IMR-90 (cell line): ENCODE results near the gene CDCP2.

Experiments
- BHLHE40 ChIP-seq: fragments of 150-350 bp; IDR thresholded peaks from 2 replicates; pipeline ENCODE4 v1.6.1; 2016; ENCODE audit warnings: mild to moderate bottlenecking, low read depth, low read length
- CEBPB ChIP-seq: IDR thresholded peaks from 2 replicates; pipeline ENCODE4 v1.6.1; 2012; ENCODE audit warnings: low read depth, low read length, improper control_type of control experiment
- CTCF ChIP-seq: conservative IDR thresholded peaks from 2 replicates; pipeline ENCODE4 v1.5.1; 2012; ENCODE audit warnings: mild to moderate bottlenecking, low read depth, low read length, improper control_type of control experiment
- ELK1 ChIP-seq: fragments of 150-350 bp; IDR thresholded peaks from 2 replicates; pipeline ENCODE4 v1.6.1; 2016; ENCODE audit warnings: low read depth, mild to moderate bottlenecking, low read length, moderate library complexity, borderline replicate concordance
- FOS ChIP-seq: fragments of 150-350 bp; IDR thresholded peaks from 2 replicates; pipeline ENCODE4 v1.6.1; 2016; ENCODE audit warnings: low read depth, low read length
- MAFK ChIP-seq: IDR thresholded peaks from 2 replicates; pipeline ENCODE4 v1.6.1; 2012; ENCODE audit warnings: low read depth, low read length, improper control_type of control experiment
- MAZ ChIP-seq: IDR thresholded peaks from 2 replicates; pipeline ENCODE4 v1.6.1; 2012; ENCODE audit warnings: low read depth, mild to moderate bottlenecking, low read length, improper control_type of control experiment, moderate library complexity, borderline replicate concordance
- MXI1 ChIP-seq: IDR thresholded peaks from 2 replicates; pipeline ENCODE4 v1.6.1; 2012; ENCODE audit warnings: low read depth, mild to moderate bottlenecking, low read length, moderate library complexity, borderline replicate concordance
- NFE2L2 ChIP-seq: fragments of 150-350 bp; IDR thresholded peaks from 2 replicates; pipeline ENCODE4 v1.6.1; 2016; ENCODE audit warnings: low read depth, mild to moderate bottlenecking, low read length
- POLR2A ChIP-seq: IDR thresholded peaks from 2 replicates; pipeline ENCODE4 v1.6.1; 2012; ENCODE audit warnings: mild to moderate bottlenecking, low read depth, low read length
- RAD21 ChIP-seq: IDR thresholded peaks from 2 replicates; pipeline ENCODE4 v1.6.1; 2012; ENCODE audit warnings: low read length, improper control_type of control experiment
- RCOR1 ChIP-seq: IDR thresholded peaks from 2 replicates; pipeline ENCODE4 v1.6.1; 2012; ENCODE audit warnings: mild to moderate bottlenecking, low read length, improper control_type of control experiment; ENCODE audit not compliant: insufficient replicate concordance
- SMC3 ChIP-seq: fragments of 150-350 bp; IDR thresholded peaks from 2 replicates; pipeline ENCODE4 v1.6.1; 2016; ENCODE audit warnings: low read depth, mild to moderate bottlenecking, antibody characterized with exemption, low read length, moderate library complexity
- TF ChIP-seq, protein P1 (sequence below): fragments of 150-350 bp; IDR thresholded peaks from 2 replicates; pipeline ENCODE4 v1.6.1; 2017; ENCODE audit warnings: mild to moderate bottlenecking, antibody characterized with exemption, low read length, low read depth

- TF ChIP-seq CTCF (no peak), CEBPB (no peak), POLR2A (no peak), MAFK (no peak), BHLHE40 (no peak), SMC3 (no peak), ELK1 (no peak), RAD21 (no peak), MAZ (no peak), NFE2L2 (no peak), MXI1 (no peak), FOS (no peak), RCOR1 (no peak)
- TF ChIP-seq, protein P1, sequence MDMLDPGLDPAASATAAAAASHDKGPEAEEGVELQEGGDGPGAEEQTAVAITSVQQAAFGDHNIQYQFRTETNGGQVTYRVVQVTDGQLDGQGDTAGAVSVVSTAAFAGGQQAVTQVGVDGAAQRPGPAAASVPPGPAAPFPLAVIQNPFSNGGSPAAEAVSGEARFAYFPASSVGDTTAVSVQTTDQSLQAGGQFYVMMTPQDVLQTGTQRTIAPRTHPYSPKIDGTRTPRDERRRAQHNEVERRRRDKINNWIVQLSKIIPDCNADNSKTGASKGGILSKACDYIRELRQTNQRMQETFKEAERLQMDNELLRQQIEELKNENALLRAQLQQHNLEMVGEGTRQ: no peak
Measured at GRCh38 chr1:54094001-54094729, 58.6 kb downstream of the CDCP2 start.
